ENCODE data around the gene PAPPA2.
"Not testable (repeated sequence)": the region's sequence is repeated elsewhere in the genome, so short reads cannot be mapped to it uniquely, and the experiment has no call there.

The PAPPA2 gene, protein sequence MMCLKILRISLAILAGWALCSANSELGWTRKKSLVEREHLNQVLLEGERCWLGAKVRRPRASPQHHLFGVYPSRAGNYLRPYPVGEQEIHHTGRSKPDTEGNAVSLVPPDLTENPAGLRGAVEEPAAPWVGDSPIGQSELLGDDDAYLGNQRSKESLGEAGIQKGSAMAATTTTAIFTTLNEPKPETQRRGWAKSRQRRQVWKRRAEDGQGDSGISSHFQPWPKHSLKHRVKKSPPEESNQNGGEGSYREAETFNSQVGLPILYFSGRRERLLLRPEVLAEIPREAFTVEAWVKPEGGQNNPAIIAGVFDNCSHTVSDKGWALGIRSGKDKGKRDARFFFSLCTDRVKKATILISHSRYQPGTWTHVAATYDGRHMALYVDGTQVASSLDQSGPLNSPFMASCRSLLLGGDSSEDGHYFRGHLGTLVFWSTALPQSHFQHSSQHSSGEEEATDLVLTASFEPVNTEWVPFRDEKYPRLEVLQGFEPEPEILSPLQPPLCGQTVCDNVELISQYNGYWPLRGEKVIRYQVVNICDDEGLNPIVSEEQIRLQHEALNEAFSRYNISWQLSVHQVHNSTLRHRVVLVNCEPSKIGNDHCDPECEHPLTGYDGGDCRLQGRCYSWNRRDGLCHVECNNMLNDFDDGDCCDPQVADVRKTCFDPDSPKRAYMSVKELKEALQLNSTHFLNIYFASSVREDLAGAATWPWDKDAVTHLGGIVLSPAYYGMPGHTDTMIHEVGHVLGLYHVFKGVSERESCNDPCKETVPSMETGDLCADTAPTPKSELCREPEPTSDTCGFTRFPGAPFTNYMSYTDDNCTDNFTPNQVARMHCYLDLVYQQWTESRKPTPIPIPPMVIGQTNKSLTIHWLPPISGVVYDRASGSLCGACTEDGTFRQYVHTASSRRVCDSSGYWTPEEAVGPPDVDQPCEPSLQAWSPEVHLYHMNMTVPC (N-terminal part only)

DNA sequence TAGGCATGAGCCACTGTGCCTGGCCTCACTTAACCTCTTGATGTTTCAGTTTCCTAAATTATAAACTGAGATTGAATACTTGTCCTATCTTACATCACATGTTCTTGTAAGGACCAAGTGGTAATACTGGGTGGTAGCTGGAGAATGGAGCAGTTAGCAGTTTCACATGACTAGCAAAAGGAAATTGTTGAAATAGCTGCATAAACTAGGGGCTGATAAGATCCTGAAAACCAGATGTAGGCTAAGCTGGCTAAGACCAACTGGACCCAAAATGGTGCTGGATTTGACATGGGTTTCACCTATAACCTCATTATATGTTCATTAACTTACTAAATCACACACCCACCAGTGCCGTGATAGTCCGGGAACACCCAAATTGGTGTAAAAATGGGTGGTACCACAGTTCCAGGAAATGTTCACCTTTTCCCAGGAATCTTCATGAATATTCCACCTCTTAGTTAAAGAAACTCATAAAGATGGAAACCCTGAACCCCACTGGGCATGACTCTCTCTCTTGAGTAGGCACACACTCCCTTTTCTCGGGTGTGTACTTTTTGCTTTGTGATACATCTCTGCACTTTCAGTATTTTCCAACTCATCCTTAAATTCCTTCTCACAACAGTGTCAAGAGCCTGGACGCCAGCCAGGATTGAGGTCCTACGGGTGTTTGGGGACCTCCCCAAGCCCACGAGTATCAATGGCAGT lies at the start of gene PAPPA2:
Gene PAPPA2, plus strand, starts transcription at position 502 of the 705 bp plus-strand sequence. CDS start 93,148 bp downstream, outside the sequence.
- DNase-seq (ENCODE audit: low spot score in 2 of 2) (no peak), ATAC-seq (ENCODE audit: low read depth) (no peak)
- H3K36me3 Mint-ChIP-seq = no peaks in the 10 kb centered on the region
- H3K27ac Mint-ChIP-seq = no peak within 1 kb of the TSS
- H3K9me3 Mint-ChIP-seq = peaks cover 1% of the 10 kb centered on the region
- H3K4me1 Mint-ChIP-seq = no peaks in the 10 kb centered on the region
- peaks cover 2% of the 10 kb centered on the region for H3K27me3 Mint-ChIP-seq
- H3K4me3 Mint-ChIP-seq = no peak within 1 kb of the TSS

GRCh38 chr1:176416777-176417176 lies 46.2 kb upstream of the PAPPA2 start:
- ATAC-seq (ENCODE audit: low read depth) (no peak), DNase-seq (ENCODE audit: low spot score in 2 of 2) (no peak)
- Mint-ChIP-seq H3K9me3 (no peaks in the 10 kb centered on the region), H3K4me1 (no peaks in the 10 kb centered on the region), H3K4me3 (no peak overlapping the region), H3K27ac (no peak overlapping the region), H3K27me3 (peaks cover 9% of the 10 kb centered on the region), H3K36me3 (no peaks in the 10 kb centered on the region)

GRCh38 chr1:176419608-176420007 lies 43.4 kb upstream of the PAPPA2 start:
- not testable (repeated sequence) for H3K36me3 Mint-ChIP-seq; DNase-seq (ENCODE audit: low spot score in 2 of 2); H3K4me3 Mint-ChIP-seq; H3K27ac Mint-ChIP-seq; ATAC-seq (ENCODE audit: low read depth); H3K9me3 Mint-ChIP-seq; H3K4me1 Mint-ChIP-seq
- H3K27me3 Mint-ChIP-seq = peaks cover 13% of the 10 kb centered on the region

DNA sequence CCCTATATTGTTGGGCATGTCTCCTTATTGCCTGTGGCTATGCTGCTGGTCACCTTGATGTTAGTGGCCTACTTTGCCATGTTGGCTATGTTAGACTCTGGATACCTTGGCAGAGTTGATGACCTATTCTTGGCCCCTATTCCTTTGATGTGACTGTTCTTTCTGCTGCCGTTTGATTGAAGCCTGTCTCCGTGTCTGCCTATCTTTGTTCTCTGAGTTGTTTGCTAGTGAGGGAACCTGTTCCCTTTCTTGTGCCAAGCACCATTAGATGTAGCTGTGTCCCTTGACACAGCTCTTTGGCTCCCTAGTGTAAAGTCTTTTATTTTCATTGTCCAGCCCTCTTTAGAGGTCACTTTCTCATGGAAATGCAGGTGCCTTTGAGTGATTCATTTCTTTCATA lies 28.7 kb upstream of the PAPPA2 start:
- H3K27me3 Mint-ChIP-seq = peaks cover 2% of the 10 kb centered on the region
- no peak for ATAC-seq (ENCODE audit: low read depth)

GRCh38 chr1:176436251-176436650 lies 26.7 kb upstream of the PAPPA2 start:
- H3K4me1 Mint-ChIP-seq = no peaks in the 10 kb centered on the region
- no peaks in the 10 kb centered on the region for H3K36me3 Mint-ChIP-seq
- no peaks in the 10 kb centered on the region for H3K9me3 Mint-ChIP-seq
- DNase-seq (ENCODE audit: low spot score in 2 of 2) (no peak), ATAC-seq (ENCODE audit: low read depth) (no peak)
- no peak overlapping the region for H3K27ac Mint-ChIP-seq
- H3K4me3 Mint-ChIP-seq = no peak overlapping the region
- H3K27me3 Mint-ChIP-seq = peaks cover 2% of the 10 kb centered on the region

More for the DNA sequence above, 28.7 kb upstream of the PAPPA2 start:
- Mint-ChIP-seq H3K4me1 (no peaks in the 10 kb centered on the region), H3K4me3 (no peak overlapping the region), H3K9me3 (no peaks in the 10 kb centered on the region), H3K27ac (no peak overlapping the region), H3K36me3 (no peaks in the 10 kb centered on the region)
- DNase-seq (ENCODE audit: low spot score in 2 of 2) = no peak

DNA sequence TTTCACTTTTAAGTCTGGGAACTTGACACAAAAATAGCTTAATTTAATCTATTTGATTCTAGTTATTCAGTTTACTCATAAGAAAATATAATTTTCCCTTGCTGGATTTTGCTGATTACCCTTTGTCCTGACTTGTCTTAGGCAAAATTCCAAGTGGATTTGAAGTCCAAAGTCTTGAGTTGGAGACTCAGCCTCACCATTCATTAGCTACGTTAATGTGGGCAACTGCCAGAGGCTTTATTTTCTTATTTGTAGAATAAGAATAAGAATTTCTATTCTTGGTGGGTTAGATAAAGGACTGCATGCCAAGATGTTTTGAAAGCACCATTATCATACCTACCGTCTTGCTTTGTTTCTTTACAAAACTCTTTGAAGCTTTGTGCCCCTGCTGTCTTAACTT lies 22.8 kb upstream of the PAPPA2 start:
- H3K36me3 Mint-ChIP-seq = no peaks in the 10 kb centered on the region
- peaks cover 10% of the 10 kb centered on the region for H3K27me3 Mint-ChIP-seq
- H3K4me3 Mint-ChIP-seq = no peak overlapping the region
- H3K27ac Mint-ChIP-seq = no peak overlapping the region
- no peak for ATAC-seq (ENCODE audit: low read depth)
- no peak for DNase-seq (ENCODE audit: low spot score in 2 of 2)
- no peaks in the 10 kb centered on the region for H3K4me1 Mint-ChIP-seq
- H3K9me3 Mint-ChIP-seq = no peaks in the 10 kb centered on the region

- ATAC-seq (ENCODE audit: low read depth) (no peak), DNase-seq (ENCODE audit: low spot score in 2 of 2) (no peak)
- H3K36me3 Mint-ChIP-seq = no peaks in the 10 kb centered on the region
- peaks cover 12% of the 10 kb centered on the region for H3K27me3 Mint-ChIP-seq
- H3K9me3 Mint-ChIP-seq = no peaks in the 10 kb centered on the region
- no peak overlapping the region for H3K4me3 Mint-ChIP-seq
- no peaks in the 10 kb centered on the region for H3K4me1 Mint-ChIP-seq
- no peak overlapping the region for H3K27ac Mint-ChIP-seq
These were observed 18.7 kb upstream of the PAPPA2 start for GRCh38 chr1:176444286-176444685.

DNA sequence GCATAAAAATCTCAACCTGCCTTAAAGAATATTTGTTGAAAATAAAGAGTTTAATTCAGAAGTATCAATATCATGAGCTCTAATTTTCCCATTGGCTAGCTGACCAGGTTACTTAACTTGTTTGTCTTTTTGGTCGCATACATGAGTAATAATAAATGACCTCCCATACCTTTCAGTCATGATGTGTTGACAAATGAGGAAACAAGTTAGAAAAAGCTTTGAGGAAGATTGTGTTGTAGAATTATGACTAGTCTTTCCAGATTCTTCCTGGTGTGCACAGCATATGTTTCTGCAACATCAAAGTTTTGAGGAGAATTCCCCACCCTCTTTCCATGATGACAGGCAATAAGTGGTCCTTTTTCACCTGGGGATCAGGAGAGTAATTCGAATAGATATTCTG lies 17.6 kb upstream of the PAPPA2 start:
- no peak for DNase-seq (ENCODE audit: low spot score in 2 of 2)
- ATAC-seq (ENCODE audit: low read depth) = no peak
- Mint-ChIP-seq H3K4me3 (no peak overlapping the region), H3K9me3 (no peaks in the 10 kb centered on the region), H3K27ac (no peak overlapping the region), H3K4me1 (no peaks in the 10 kb centered on the region), H3K36me3 (no peaks in the 10 kb centered on the region), H3K27me3 (peaks cover 12% of the 10 kb centered on the region)

DNA sequence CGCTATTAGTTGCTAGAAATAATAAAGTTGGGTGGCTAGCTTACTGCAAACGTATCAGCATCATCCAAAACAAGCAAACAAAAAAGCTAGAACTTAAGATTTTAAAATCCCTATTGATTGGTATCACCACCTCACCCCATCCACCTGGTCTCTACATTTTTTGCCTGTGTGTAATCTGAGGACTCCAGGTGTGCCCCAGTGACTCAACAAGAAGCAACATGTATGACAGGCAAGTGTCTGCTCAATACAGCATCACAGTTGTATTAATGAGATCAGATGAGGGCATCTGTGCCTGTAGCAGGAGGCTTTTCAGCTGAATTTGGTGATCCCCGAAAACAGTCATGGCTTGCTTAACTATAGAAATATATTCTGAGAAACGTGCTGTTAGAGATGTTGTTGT lies 14.6 kb upstream of the PAPPA2 start:
- H3K4me1 Mint-ChIP-seq = no peaks in the 10 kb centered on the region
- no peak overlapping the region for H3K4me3 Mint-ChIP-seq
- no peak overlapping the region for H3K27ac Mint-ChIP-seq
- no peak for DNase-seq (ENCODE audit: low spot score in 2 of 2)
- peaks cover 5% of the 10 kb centered on the region for H3K9me3 Mint-ChIP-seq
- H3K36me3 Mint-ChIP-seq = no peaks in the 10 kb centered on the region
- peaks cover 9% of the 10 kb centered on the region for H3K27me3 Mint-ChIP-seq
- ATAC-seq (ENCODE audit: low read depth) = no peak

DNA sequence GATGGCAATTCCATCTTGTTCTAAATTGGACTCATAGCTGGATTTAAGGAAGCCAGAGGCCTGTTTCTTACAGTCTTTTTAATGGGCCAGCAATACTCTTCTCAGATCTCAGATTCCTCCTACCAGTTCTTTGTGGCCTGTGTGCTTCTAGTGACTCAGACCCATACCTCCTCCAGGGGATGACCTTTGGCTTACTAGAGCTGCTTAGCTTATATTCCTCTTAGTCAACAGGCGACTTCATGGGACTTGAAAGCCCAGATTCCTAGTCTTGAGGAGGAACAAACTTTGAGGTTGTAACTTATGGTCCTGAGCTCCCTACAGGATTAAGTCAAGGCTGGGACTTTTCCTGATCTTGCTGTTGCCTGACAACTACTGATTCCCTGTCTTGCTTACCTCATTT lies 12.4 kb upstream of the PAPPA2 start:
- ATAC-seq (ENCODE audit: low read depth) (no peak), DNase-seq (ENCODE audit: low spot score in 2 of 2) (no peak)
- no peak overlapping the region for H3K4me3 Mint-ChIP-seq
- H3K9me3 Mint-ChIP-seq = peaks cover 5% of the 10 kb centered on the region
- no peak overlapping the region for H3K27ac Mint-ChIP-seq
- H3K4me1 Mint-ChIP-seq = no peaks in the 10 kb centered on the region
- H3K27me3 Mint-ChIP-seq = peaks cover 3% of the 10 kb centered on the region
- H3K36me3 Mint-ChIP-seq = no peaks in the 10 kb centered on the region

DNA sequence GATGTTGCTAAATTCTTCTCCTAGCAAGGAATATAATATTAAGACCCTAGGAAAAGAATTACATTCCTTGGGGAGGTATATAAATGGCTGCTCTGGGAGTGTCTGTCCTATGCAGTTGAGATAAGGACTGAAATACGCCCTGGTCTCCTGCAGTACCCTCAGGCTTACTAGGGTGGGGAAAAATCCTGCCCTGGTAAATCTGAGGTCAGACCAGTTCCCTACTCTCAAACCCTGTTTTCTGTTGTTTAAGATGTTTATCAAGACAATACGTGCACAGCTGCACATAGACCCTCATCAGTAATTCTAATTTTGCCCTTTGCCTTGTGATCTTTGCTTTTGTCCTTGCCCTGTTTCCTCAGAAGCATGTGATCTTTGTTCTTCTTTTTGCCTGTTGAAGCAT lies 11.2 kb upstream of the PAPPA2 start:
- H3K36me3 Mint-ChIP-seq; ATAC-seq (ENCODE audit: low read depth); H3K27ac Mint-ChIP-seq; DNase-seq (ENCODE audit: low spot score in 2 of 2); H3K4me1 Mint-ChIP-seq; H3K4me3 Mint-ChIP-seq; H3K27me3 Mint-ChIP-seq; H3K9me3 Mint-ChIP-seq: not testable (repeated sequence)

DNA sequence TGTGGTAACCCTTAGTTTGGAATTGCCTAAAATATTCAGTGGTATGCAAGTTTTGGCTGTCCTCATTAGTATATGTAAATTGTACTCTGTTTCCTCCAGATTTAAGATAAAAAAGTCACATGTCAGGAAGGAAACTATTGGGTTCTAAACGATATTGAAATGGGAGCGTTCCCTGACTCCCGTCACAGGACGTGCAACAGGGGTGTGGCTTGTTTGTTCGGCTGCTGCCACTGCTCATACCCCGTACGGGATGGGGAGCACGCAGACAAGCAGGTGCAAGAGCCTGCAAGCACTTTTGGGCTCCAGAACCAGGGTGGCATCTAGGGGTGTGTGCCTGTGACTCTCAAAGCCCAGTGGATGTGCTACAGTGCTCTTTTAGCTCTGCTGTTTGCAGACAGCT lies 6.2 kb upstream of the PAPPA2 start:
- H3K4me3 Mint-ChIP-seq = no peak overlapping the region
- H3K4me1 Mint-ChIP-seq = no peaks in the 10 kb centered on the region
- H3K27ac Mint-ChIP-seq = no peak overlapping the region
- peaks cover 7% of the 10 kb centered on the region for H3K9me3 Mint-ChIP-seq
- H3K27me3 Mint-ChIP-seq = peaks cover 3% of the 10 kb centered on the region
- DNase-seq (ENCODE audit: low spot score in 2 of 2) (no peak), ATAC-seq (ENCODE audit: low read depth) (no peak)
- H3K36me3 Mint-ChIP-seq = no peaks in the 10 kb centered on the region

GRCh38 chr1:176460544-176461336 lies 2.2 kb upstream of the PAPPA2 start:
- H3K9me3 Mint-ChIP-seq = peaks cover 1% of the 10 kb centered on the region
- no peaks in the 10 kb centered on the region for H3K36me3 Mint-ChIP-seq
- no peak overlapping the region for H3K27ac Mint-ChIP-seq
- no peaks in the 10 kb centered on the region for H3K4me1 Mint-ChIP-seq
- DNase-seq (ENCODE audit: low spot score in 2 of 2) (no peak), ATAC-seq (ENCODE audit: low read depth) (no peak)
- H3K27me3 Mint-ChIP-seq = peaks cover 3% of the 10 kb centered on the region
- no peak overlapping the region for H3K4me3 Mint-ChIP-seq

Measured in memory B cell (primary cell).